GM19372 (cell line): ENCODE measurements around the gene LTN1.
"Not testable (repeated sequence)": the region's sequence is repeated elsewhere in the genome, so short reads cannot be mapped to it uniquely, and the experiment has no call there.

Source experiments
- ATAC-seq: cut with Tn5 transposase; IDR thresholded peaks from one replicate; pipeline ENCODE4 v1.9.1; 2021; ENCODE audit warnings: mild to moderate bottlenecking, low read depth, moderate library complexity; ENCODE audit not compliant: unreplicated experiment

LTN1 gene

DNA sequence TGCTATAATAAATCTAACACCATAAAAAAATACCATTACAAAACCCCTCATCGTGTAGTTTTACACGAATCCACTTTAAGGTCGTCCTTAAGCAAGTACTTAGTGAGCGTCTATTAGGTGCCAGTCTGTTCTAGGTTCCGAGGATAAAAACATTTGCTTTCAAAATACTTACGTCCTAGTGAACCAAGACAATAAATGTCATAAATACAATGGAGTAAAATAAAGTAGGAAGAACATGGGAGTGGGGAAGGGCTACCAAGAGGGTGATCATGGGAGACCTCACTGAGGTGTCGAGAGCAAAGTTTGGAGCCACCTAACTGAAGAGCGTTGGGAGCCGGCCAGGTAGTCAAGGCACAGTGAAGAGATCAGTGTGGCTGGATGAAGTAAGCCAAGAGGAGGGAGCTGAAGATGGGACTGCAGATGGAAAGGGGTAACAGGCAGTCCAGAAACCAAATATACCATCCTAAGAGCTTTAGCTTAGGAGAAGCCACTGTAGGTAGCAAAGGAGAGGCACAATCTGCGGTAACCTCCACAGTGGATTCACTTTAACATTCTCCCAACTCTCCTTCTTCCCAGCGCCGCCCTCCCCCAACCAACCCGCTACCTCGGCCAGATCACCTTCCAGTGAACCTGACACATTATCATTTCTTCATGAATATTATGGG is 684 bp downstream of the LTN1 start:
- no peak for ATAC-seq

DNA sequence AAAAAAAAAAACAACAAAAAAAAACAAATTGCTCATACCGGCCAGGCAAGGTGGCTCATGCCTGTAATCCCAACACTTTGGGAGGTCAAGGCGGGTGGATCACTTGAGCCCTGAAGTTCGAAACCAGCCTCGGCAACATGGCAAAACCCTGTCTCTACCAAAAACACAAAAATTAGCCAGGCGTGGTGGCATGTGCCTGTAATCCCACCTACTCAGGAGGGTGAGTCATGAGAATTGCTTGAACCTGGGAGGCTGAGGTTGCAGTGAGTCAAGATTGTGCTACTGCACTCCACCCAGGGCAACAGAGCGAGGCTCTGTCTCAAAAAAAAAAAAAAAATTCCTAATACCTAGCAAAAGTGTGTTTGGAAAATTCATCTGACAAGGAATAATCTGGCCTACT is 4.5 kb downstream of the LTN1 start:
- ATAC-seq, result not testable (repeated sequence)

DNA sequence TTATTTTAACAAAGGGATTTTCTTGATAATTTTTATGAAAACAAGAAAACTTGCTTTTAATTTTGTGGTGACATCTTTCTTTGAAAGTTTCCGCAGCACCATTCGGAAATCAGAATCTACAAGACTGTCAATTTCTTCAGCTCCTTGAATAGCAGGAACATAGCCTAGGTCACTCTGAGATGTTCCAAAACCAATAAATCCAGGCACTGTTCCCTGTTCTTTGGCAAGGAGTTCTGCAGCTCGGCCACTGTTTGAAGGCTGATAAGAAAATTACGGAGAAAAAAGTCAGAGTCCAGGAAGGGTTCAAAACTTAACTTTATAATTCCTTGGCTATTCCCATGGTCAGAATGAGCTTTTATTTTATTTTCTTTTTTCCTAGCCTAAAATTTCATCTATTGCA is 6.0 kb downstream of the LTN1 start:
- ATAC-seq, result no peak

DNA sequence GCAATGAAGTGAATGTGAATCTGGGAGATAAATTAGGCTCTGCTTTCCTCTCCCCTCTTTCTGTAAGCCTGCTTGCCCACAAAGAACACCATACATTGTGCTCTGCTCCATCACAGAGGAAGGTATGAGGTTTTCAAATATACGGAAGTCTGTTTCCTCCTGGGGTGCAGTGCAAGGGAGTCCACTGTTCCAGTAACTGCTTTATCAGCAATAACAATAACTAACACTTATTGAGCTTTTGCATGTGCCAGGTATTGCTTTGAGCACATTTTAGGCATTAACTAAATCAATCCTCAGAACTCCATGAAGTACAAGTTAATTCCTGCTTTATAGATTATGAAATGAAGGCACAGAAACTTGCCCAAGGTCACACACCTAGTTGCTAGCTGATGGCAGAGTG is 10.0 kb downstream of the LTN1 start:
- ATAC-seq, result no peak

DNA sequence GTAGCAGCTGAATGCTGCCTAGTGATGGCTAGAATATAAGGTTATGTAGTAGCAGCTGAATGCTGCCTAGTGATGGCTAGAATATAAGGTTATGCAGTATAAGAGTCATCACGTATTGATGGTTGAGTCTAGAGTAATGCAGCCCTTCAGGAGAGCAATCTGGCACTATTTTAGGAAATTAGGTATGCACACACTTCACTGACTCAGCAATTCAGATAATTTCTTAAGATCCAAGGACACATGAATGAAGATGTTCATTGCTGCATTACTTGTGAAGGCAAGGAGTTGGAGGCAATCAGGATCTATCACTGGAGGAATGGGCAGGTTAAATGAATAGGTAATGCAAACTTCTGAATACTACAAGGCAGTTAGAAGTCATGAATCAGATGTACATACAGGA is 13.6 kb downstream of the LTN1 start:
- no peak for ATAC-seq

DNA sequence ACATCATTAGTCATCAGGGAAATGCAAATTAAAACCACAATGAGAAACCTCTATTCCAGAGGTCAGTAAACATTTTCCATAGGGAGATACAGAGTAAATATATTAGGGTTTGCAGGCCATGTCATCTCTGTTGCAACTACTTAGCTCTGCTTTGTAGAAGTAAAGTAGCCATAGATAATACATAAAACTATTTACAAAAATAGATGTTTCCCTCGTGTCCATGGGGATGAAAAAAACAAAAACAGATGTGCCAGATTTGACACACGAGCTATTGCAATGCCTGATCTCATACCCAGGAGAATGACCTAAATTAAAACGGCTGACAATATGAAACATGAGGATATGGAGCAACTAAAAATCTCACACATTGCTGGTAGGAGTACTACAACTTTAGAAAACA is 17.3 kb downstream of the LTN1 start:
- ATAC-seq, result no peak

DNA sequence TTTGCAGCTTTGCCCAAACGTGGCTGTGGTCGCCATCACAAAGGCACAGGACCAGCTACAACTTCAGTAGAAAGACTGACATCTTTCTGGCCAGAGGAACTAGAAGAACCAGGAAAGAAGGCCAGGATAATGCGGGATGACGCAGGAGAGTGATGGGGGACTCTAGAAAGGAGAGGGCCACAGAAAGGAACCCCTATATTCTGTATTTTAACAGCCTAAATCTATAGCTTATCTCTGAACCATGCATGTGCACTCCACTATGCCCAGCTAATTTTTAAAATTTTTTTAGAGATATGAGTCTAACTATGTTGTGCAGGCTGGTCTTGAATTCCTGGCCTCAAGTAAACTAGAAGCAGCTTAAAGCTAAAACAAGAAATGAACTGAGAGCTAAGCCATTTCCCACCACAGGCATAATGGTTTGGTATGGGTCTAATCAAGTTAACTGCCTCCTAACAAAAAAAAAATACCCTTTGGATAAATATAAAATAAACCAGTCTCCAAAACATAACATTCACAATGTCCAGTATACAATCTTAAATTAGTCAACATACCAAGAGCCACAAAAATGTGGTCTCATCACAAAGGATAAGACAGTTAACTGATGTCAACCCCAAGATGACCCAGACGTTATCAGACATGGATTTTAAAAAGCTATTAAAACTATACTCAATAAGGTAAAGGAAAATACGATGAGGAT is 18.0 kb downstream of the LTN1 start:
- ATAC-seq, result no peak

DNA sequence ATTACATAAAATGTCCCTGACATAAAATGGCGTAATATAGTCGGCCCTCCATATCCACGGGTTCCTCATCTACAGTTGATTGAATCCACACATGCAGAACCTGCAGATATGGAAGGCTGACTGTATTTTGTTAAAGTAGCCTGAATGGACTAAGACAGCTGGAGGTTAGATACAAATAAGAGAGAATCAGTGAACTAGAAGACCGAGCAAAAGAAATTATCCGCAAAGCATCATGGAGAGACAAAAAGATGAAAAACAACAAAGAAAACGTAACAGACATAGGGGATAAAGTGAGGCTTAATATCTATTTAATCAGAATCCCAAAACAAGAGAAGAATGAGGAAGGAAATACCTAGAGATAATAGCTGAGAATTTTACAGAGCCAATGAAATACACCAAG is 20.3 kb downstream of the LTN1 start:
- no peak for ATAC-seq

DNA sequence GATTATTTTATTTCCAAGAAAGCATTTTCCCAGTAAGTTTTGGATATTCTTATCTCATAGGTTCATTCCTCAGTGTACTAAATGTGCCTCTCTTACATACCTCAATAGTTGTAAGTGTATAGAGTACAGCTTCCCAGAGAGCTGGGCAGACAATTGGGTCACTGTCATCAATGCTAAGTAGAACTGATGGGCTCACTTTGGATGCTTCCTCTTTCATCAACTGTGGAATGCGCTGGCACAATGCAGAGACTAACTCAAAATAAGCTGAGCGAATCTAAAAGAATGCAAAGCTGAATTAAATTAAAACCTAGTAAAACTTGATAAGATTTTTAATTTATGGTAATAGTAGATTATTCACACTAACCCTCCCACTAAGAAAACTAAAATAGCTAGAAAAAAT is 21.5 kb downstream of the LTN1 start:
- ATAC-seq, result no peak

DNA sequence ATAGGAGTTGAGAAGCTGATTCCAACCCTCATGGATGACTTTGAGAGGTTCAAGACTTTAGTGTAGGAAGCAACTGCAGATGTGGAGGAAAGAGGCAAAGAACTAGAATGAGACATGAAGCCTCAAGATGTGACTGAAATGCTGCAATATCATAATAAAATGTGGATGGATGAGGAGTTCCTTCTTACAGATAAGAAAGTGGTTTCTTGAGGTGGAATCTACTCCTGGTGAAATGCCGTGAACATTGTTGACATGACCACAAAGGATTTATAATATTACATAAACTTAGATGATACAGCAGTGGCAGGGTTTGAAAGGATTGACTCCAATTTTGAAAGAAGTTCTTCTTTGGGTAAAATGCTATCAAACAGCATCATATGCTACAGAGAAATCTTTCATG is 28.8 kb downstream of the LTN1 start:
- ATAC-seq, result no peak

DNA sequence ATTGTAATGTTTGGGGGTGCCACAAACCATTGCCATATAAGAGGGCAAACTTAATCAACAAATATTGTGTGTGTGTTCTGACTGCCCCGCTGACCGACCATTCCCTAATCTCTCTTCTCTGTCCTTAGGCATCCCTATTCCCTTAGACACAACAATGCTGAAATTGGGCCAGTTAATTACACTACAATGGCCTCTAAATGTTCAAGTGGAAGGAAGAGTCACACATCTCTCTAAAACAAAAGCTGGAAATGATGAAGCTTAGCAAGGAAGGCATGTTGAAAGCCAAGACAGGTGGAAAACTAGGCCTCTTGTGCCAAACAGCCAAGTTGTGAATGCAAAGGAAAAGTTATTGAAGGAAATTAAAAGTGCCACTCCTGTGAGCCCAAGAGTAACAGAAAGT is 30.2 kb downstream of the LTN1 start:
- no peak for ATAC-seq

DNA sequence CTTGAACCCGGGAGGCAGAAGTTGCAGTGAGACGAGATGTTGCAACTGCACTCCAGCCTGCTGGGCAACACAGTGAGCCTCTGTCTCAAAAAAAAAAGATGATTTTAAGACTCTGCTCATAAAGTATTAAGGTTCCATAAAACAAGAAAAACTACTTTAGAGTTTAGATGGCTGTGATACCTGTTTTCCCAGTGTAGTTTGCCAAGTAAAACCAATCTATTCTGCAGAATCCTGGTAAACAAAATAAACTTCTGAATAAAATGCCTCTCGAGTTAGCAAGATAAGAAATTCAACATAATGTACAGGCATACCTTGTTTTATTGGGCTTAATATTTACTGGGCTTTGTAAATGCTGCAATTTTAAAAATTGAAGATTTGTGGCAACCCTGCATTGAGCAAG is 30.8 kb downstream of the LTN1 start:
- ATAC-seq, result no peak

DNA sequence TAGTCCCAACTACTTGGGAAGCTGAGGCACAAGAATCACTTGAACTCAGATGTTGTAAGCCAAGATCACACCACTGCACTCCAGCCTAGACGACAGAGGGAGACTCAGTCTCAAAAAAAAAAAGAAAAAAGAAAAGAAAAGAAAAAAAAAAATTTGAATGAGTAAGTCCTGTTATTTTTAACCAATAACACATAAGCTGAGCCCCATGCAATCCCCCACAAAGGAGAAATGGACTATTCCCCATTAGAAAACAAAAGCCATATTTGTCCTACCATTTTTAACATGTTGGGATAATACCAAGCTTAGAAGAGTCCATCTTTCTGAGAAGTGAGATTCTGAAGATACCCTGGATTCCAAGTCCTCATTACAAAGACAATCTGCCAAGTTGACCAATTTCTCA is 32.4 kb downstream of the LTN1 start:
- ATAC-seq, result no peak

DNA sequence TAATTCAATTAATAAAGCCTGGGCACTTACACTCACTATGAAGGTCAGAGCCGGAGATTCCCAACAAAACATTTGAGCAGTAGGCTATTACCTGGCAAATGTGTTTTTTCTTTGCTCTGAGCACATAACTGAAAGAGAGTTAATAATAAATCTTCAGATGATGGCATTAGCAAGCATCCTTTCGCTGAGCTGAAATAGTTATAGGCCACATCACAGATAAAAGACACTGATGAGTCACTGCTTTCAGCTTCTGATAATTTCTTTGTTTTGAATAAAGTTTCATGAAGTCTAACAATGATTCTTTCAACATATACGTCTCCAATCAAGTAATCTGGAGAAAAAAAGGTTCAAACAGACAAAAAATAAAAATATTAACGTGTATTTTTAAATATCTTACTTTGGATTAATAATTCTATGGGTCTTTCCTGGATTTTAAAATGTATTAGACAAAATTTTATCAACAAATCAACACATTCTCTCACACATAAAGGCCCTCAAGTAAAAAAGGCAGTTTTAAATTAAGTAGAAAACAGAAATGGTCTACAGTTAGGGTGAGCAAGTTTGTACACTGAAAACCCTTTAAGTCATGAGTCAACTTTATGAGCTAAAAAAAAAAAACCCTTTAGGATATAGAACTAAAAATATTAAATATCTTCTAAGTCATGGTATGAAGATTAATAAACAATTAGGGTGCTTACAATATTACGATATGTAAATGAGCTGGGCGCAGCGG is 33.1 kb downstream of the LTN1 start:
- ATAC-seq, result no peak

DNA sequence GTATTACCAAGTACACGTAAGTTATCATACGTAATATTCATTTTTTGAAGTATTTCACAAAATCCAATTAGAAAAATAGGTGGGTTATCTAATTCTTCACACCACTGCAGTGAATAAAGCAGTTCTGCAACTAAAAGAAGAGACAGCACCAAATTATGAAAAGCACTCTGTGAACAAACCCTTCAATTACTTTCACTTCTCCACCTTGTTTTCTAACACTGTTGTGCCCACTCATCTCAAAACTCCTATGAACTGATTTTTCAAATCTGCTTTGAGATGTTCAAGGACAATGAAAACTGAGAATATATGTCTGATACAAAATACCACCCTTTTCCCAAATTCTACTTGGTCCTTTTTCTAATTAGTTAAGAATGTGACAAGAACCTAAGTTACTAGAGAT is 39.4 kb downstream of the LTN1 start:
- ATAC-seq, result peak; percentile 71

DNA sequence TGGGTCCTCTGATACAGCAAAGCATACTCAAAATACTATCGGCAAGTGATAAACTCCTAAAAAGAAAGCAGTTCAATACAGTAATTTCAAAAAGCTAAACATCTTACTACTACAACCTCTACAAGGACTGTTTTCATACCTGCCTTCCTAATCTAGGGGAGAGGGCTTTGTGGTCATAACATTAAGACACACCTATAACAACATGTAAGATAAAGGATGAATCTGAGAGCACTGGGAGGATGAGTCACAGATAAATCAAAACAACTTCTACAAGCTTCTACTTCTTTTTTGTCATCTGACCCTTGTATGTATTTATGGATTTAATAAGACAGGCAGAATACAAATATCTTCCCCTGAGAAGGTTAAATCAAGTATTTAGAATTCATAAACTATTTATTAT is 40.0 kb downstream of the LTN1 start:
- no peak for ATAC-seq

DNA sequence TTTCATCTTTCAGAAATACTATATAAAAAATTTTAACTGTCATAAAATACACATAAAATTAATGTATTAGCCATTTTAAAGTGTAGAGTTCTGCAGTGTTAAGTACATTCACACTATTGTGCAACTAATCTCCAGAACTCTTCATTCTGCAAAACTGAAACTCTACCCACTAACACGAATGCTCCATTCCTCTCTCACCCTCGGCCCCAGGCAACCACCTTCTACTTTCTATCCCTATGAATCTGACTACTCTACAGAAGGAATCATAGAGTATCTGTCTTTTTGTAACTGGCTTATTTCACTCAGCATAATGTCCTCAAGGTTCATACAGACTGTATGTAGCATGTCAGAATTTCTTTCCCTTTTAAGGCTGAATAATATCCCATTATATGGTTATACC is 43.4 kb downstream of the LTN1 start:
- ATAC-seq, result no peak

DNA sequence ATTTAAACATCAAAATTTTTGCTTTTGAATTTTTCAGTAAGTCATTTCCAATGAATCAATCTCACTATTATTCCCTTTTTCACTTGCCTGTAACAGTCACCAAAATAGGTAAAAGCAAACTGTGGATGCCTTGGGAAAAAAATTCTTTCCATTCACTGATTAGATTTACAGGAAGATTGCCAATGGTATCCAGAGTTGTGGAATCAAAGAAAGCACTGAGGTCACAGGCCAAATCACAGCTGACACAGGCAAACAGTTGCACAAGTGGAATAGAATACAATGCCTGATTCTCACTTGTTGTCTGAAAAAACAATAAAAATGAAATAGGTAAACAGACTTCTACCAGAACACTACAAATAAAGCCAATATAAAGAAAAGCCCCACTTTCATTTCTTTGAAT is 48.4 kb downstream of the LTN1 start:
- ATAC-seq, result no peak

DNA sequence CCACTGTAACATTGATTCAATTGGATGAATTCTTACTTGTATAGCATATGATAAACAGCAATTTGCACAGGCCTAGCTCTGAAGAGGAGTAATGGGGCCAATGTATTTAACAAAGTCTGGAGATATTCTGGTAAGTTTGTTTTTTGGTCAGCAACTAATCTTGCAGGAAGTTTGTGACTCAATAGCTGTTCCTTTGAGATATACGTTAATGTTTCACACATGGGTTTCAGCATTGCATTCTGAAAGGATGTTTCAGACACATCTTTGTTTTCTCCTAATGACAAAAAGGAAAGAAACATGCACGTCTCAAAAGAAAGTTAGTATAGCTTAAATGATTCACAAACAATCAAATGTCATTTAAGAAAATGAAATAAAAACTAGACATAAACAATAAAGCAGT is 49.0 kb downstream of the LTN1 start:
- ATAC-seq, result no peak

DNA sequence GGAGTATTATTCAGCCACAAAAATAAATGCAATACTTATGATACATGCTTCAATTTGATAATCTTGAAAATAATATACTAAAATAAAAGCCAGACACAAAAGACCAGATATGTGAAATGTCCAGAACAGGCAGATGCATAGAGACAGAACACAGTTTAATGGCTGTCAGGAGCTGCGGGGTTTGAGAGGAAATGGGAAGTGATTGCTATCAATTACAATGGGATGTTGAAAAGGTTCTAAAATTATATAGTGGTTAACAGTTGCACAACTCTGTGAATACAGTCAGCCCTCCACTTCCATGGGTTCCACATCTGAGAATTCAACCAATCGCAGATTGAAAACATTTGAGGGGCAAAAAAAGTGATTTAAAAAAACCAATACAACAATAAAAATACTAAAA is 54.0 kb downstream of the LTN1 start:
- ATAC-seq, result no peak

DNA sequence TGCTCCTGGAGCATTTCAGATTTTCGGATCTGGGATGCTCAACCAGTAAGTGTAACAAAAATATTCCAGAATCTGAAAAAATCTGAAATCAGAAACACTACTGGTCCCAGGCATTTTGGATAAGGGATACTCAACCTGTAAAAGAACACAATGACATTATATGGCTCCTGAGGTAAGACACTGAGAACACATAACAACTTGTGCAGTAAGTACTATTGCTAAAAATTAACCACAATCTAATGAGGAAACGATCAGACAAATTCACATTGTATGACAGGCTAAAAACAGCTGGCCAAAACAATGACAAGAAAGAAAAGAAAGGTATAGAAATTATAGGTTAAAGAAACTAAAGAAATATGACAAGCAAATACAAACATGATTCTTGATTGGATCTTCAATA is 54.9 kb downstream of the LTN1 start:
- no peak for ATAC-seq

DNA sequence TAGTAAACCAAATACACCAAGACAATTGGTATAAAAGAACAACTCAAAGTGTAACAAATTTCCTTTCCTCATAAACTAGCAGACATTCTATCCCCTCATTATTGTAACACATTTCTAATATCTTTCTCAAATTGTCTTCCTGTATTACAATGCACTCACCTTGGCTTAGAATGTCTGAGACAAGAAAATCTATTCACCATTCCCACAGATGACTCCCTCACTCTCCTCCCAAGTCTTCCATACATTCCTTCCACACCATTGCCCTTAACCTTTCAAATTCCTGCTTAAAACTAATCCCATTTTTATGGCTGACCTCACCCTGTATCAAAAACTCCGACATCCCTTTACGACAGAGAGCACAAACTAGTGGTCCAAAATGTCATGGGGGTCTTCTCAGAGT is 56.0 kb downstream of the LTN1 start:
- ATAC-seq, result no peak
